GM21825 (cell line): ENCODE measurements around the gene GHRL.
"Not testable (repeated sequence)": the region's sequence is repeated elsewhere in the genome, so short reads cannot be mapped to it uniquely, and the experiment has no call there.

Experiments
- ATAC-seq: cut with Tn5 transposase; IDR thresholded peaks from one replicate; pipeline ENCODE4 v1.9.1; 2021; ENCODE audit warnings: mild to moderate bottlenecking, moderate library complexity; ENCODE audit not compliant: unreplicated experiment

The GHRL gene

GRCh38 chr3:10278501-10278900, 14.2 kb downstream of the GHRL start:
- no peak for ATAC-seq

GRCh38 chr3:10277115-10277625, 15.6 kb downstream of the GHRL start:
- no peak for ATAC-seq

- no peak for ATAC-seq
Measured at GRCh38 chr3:10274601-10275000, 18.1 kb downstream of the GHRL start.

- no peak for ATAC-seq
Measured at GRCh38 chr3:10273702-10274305, 18.9 kb downstream of the GHRL start.

- no peak for ATAC-seq
Measured at GRCh38 chr3:10272977-10273376, 19.8 kb downstream of the GHRL start.

- not testable (repeated sequence) for ATAC-seq
Measured at GRCh38 chr3:10272476-10272875, 20.3 kb downstream of the GHRL start.

- no peak for ATAC-seq
Measured at GRCh38 chr3:10269443-10269842, 23.3 kb downstream of the GHRL start.

GRCh38 chr3:10268930-10269329, 23.8 kb downstream of the GHRL start:
- no peak for ATAC-seq

- ATAC-seq: no peak
Measured at GRCh38 chr3:10268116-10268515, 24.6 kb downstream of the GHRL start.

GRCh38 chr3:10266936-10267335, 25.8 kb downstream of the GHRL start:
- ATAC-seq: not testable (repeated sequence)

GRCh38 chr3:10265833-10266232, 26.9 kb downstream of the GHRL start:
- ATAC-seq: no peak

- ATAC-seq: no peak
Measured at GRCh38 chr3:10263646-10264363, 28.9 kb downstream of the GHRL start.

GRCh38 chr3:10262027-10262426, 30.7 kb downstream of the GHRL start:
- no peak for ATAC-seq

- no peak for ATAC-seq
Measured at GRCh38 chr3:10260211-10260701, 32.5 kb downstream of the GHRL start.

GRCh38 chr3:10259798-10260197, 32.9 kb downstream of the GHRL start:
- no peak for ATAC-seq

GRCh38 chr3:10259036-10259435, 33.7 kb downstream of the GHRL start:
- no peak for ATAC-seq

- ATAC-seq: no peak
Measured at GRCh38 chr3:10255835-10256234, 36.9 kb downstream of the GHRL start.

GRCh38 chr3:10253731-10254130, 39.0 kb downstream of the GHRL start:
- ATAC-seq: no peak

GRCh38 chr3:10251006-10251405, 41.7 kb downstream of the GHRL start:
- ATAC-seq: no peak

- no peak for ATAC-seq
Measured at GRCh38 chr3:10249833-10250232, 42.9 kb downstream of the GHRL start.

GRCh38 chr3:10248984-10249748, 43.6 kb downstream of the GHRL start:
- no peak for ATAC-seq
